G401.6 (cell line): ENCODE results near the gene KRT31.
"Not testable (repeated sequence)": the region's sequence is repeated elsewhere in the genome, so short reads cannot be mapped to it uniquely, and the experiment has no call there.

ENCODE experiments used
- FAIRE-seq: peaks from 2 replicates; lab custom pipeline; 2012; peaks lifted over from hg19 to GRCh38; lab: Jason Lieb, UNC

The KRT31 gene

GRCh38 chr17:41396996-41397660 lies at the start of gene KRT31:
KRT31 (minus strand) TSS chr17:41397608; CDS start chr17:41397539, 69 bp downstream.
- FAIRE-seq, result no peak

GRCh38 chr17:41446806-41447205 lies 49.4 kb upstream of the KRT31 start:
- no peak for FAIRE-seq

GRCh38 chr17:41444640-41445039 lies 47.2 kb upstream of the KRT31 start:
- no peak for FAIRE-seq

GRCh38 chr17:41444186-41444585 lies 46.8 kb upstream of the KRT31 start:
- no peak for FAIRE-seq

- no peak for FAIRE-seq
Observed at GRCh38 chr17:41442739-41443138, 45.3 kb upstream of the KRT31 start.

GRCh38 chr17:41440531-41441033 lies 43.2 kb upstream of the KRT31 start, which contains the start of gene KRT38:
KRT38 (minus strand) TSS chr17:41440983; CDS start chr17:41440921, 62 bp downstream.
- no peak for FAIRE-seq

GRCh38 chr17:41439375-41439774 lies 42.0 kb upstream of the KRT31 start:
- FAIRE-seq, result no peak

- no peak for FAIRE-seq
Observed at GRCh38 chr17:41437769-41438168, 40.4 kb upstream of the KRT31 start.

GRCh38 chr17:41437254-41437653 lies 39.8 kb upstream of the KRT31 start:
- no peak for FAIRE-seq

GRCh38 chr17:41434415-41434814 lies 37.0 kb upstream of the KRT31 start:
- FAIRE-seq, result no peak

GRCh38 chr17:41434005-41434404 lies 36.6 kb upstream of the KRT31 start:
- no peak for FAIRE-seq

GRCh38 chr17:41433586-41433985 lies 36.2 kb upstream of the KRT31 start:
- FAIRE-seq, result no peak

- not testable (repeated sequence) for FAIRE-seq
Observed at GRCh38 chr17:41430376-41430775, 33.0 kb upstream of the KRT31 start.

- no peak for FAIRE-seq
Observed at GRCh38 chr17:41429667-41430066, 32.3 kb upstream of the KRT31 start.

GRCh38 chr17:41428591-41429291 lies 31.3 kb upstream of the KRT31 start:
- no peak for FAIRE-seq

- no peak for FAIRE-seq
Observed at GRCh38 chr17:41424111-41424635, 26.8 kb upstream of the KRT31 start, which contains the start of gene KRT37. KRT37 (minus strand) TSS chr17:41424585; CDS start chr17:41424523, 62 bp downstream.

- FAIRE-seq, result not testable (repeated sequence)
Observed at GRCh38 chr17:41422586-41422985, 25.2 kb upstream of the KRT31 start.

GRCh38 chr17:41421617-41422016 lies 24.2 kb upstream of the KRT31 start:
- no peak for FAIRE-seq

- no peak for FAIRE-seq
Observed at GRCh38 chr17:41421116-41421515, 23.7 kb upstream of the KRT31 start.

- no peak for FAIRE-seq
Observed at GRCh38 chr17:41420134-41420533, 22.7 kb upstream of the KRT31 start.

GRCh38 chr17:41419716-41420115 lies 22.3 kb upstream of the KRT31 start:
- FAIRE-seq, result no peak

- FAIRE-seq, result no peak
Observed at GRCh38 chr17:41418116-41418860, 20.9 kb upstream of the KRT31 start.
